Activated naive CD4-positive, alpha-beta T cell treated with anti-CD3 and anti-CD28 coated beads, Interleukin-2, amount 50 U/mL, for 16 hours (primary cell): ENCODE results near the gene NUAK2.

Experiments used
- DNase-seq: peaks from one replicate; pipeline ENCODE4 v3.0.0-alpha.2; 2020

The NUAK2 gene

DNA sequence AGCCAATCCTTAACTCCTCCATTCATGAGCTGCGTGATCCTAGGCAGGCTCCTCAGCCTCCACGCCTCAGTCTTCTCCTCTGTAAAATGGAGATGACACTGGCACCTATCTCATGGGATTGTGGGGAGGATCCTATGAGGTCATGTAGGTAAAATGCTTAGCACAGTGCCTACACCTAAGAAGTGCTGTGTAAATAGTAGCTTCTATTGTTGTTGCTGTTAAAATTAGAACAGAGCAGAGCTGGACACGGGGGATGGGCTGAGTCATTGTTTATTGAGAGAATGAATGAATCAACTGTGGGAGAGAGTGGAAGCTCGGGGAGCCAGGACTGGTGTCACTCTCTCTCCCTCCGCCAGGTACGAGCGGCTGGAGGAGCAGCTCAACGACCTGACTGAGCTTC, 50.8 kb downstream of the NUAK2 start:
- DNase-seq: no peak

DNA sequence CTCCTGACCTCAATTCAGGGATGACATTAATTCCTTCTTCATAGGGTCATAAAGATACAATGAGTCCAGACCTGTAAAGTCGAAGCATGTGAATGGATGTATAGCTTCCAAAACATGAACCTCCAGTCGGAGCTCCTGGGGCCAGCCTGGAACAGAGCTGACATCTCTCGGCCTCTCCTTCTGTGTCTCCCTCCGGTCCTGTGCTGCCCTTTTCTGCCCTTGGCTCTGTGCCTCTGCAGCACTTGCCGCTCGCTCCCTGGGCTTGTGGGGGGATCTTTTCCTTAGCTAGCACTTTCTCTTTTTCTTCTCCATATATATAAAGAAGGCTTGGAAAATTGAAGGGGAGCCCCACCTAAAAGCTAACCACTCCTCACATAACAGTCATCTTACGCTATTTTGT, 51.3 kb downstream of the NUAK2 start:
- DNase-seq: no peak

DNA sequence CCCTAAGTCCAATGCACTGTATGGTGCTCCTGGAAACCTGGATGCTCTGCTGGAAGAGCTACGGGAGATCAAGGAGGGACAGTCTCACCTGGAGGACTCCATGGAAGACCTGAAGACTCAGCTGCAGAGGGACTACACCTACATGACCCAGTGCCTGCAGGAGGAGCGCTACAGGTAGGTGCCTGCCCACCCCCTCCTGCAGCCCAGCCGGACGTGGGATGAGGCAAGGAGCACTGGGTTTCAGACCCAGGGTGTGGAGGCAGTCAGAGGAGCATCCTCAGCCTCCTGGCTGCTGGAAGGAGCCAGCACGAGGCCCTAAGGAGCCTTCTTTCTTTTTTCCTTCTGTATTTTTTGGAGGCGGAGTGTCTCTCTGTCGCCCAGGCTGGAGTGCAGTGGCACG, 51.8 kb downstream of the NUAK2 start:
- no peak for DNase-seq

- no peak for DNase-seq
Measured at GRCh38 chr1:205268846-205269680, 52.5 kb downstream of the NUAK2 start.

DNA sequence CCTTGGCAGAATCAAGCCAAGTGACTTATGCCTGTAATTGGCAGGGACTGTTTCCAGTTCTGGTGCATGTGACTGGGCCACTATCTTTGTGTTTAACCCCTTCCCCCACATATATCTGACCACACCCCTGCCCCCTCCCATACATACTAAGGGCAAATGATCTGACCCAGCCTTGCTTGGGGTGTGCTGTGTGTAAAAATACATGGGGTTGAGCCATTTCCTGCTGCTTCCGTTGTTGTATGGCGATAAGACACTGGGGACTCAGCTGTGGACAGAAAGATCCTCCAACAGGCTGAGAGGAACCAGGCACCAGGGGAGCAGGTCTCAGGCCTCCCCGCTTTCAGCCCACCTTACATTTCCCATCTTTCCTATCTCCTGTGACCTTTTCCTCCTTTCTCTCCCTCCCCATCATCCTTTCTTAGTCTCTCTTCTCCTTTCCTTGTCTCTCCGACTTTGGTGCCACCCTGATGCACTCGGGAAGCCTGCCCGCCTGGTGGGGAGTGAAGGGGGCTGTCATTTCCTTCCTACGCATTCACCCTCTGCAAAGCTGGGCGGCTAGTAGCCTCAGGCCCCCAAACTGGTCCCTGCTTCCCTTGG, 54.1 kb downstream of the NUAK2 start:
- DNase-seq: no peak

DNA sequence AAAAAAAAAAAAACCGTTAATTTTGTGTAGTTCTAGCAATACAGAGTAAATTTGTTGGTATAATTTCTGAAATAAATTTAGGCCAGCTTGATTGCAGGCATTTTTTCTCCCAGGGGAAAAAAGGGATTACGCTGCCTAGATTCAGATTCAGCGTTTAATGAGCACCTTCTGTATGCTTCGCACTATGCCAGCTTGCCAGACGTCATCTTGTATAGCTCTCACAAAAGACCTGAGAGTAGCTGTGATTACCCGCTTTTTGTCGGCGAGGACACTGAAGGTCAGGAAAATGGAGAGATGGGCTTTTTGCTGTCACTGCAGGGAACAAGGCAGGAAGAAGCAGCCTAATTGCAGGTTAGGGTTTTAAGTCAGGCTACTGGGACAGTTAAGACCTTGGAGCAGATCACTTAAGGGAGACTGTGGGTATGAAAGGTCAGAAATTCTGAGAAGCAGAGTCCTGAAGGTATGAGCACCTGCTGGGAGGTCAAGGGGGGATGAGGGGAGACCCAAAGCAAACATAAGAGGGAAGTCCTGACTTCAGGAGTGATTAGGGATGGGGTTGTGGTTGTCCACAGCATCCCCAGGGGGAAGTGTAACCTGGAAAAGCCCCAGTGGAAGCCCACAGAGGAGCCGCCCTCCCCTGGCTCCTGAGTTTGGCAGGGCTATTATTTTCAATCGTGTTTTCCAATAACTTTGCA, 54.8 kb downstream of the NUAK2 start:
- DNase-seq: no peak

GRCh38 chr1:205263580-205264190, 57.9 kb downstream of the NUAK2 start:
- no peak for DNase-seq

DNA sequence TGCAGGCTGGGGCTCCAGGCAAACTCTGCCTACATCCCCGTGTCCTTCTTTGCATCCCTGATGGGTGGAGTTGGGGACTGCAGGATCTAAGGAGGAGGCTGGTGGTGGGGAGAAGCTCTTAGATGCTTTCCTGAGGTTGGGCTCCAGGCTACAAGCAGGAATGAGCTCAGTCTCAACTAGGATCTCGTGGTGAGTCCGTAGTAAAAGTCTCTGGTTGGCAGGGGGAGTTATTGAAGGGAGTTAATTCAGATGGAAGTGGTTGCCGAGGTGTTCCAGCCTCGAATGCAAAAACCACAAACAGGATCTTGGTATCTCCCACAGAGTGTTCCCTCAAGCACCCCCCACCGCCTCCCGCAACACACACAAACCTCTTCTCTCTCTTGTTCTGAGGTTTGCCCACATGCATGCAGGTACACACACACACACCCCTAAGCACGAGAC, 58.8 kb downstream of the NUAK2 start:
- DNase-seq: no peak

- no peak for DNase-seq
Measured at GRCh38 chr1:205261946-205262691, 59.4 kb downstream of the NUAK2 start.

GRCh38 chr1:205260948-205261732, 60.4 kb downstream of the NUAK2 start:
- DNase-seq: no peak

DNA sequence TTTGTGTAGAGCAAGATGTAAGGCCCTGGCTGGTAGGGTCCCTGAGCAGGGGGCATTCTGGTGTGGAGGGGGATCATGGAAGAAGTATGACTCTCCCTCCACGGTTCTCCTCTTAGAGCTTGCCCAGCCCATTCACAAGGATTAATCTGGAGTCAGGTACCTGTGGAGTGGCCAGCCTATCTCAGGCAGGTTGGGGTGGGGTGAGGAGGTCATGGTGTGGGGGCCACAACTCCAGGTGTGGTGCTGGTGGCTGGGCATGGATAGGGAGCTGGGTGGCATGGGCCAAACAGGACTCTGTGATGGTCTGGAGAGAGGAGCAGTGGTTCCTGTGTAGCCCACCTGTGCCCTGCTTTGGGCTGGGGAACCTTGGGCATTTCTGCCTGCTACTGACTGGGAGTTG, 61.5 kb downstream of the NUAK2 start:
- no peak for DNase-seq

- no peak for DNase-seq
Measured at GRCh38 chr1:205259324-205259832, 62.2 kb downstream of the NUAK2 start.

DNA sequence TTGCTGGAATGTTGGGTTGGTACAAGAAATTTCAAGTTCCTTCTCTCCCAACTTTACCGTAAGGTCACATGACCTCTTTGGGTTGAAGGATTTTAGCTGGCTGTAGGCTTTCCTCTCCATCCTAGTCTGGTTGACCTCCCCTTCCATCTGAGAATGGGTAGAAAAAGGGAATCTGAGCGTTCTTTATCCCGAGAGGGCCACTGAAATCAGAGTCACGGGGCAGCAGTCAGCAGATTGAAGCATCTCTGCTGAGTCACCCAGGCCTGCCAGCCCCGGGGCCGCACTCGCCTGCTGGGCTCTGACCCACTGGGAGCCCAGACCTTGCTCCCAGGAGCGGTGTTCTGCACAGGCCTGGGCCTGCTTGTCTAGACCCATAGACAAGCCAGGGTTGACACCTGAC, 62.8 kb downstream of the NUAK2 start:
- no peak for DNase-seq

GRCh38 chr1:205258261-205258691, 63.3 kb downstream of the NUAK2 start:
- DNase-seq: no peak

- no peak for DNase-seq
Measured at GRCh38 chr1:205257735-205258134, 63.8 kb downstream of the NUAK2 start.

DNA sequence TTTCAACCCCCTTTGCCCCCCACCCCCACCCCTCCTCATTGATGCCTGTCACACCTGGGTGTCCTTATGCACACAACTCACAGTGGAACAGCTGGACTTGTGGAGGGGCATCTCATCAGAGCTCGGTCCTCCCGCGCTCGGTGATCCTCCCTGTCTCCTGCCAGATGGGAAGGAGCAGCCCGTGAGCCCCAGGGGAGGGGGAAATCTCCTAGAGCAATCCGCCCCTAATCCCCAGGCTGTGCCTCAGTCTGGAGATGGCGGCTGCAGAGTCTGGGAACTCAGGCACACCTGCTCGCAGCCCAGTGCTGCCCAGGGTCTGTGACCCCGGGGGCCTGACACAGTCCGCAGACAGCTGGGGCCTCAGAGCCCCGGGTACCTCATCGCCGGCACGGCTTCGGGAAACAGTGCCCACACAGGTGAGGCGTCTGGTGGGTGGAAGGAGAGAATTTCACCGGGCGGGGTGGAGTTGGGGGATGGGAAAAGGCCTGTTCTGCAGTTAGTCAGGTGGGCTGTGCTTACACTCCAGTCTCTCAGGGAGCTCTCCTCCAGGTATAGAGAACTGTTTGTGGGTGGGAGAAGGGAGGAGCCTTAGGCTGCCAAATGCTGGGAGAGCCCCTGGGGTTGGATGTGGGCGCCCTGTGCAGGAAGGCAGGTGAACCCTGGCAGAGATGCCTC, 64.5 kb downstream of the NUAK2 start:
- DNase-seq: no peak

DNA sequence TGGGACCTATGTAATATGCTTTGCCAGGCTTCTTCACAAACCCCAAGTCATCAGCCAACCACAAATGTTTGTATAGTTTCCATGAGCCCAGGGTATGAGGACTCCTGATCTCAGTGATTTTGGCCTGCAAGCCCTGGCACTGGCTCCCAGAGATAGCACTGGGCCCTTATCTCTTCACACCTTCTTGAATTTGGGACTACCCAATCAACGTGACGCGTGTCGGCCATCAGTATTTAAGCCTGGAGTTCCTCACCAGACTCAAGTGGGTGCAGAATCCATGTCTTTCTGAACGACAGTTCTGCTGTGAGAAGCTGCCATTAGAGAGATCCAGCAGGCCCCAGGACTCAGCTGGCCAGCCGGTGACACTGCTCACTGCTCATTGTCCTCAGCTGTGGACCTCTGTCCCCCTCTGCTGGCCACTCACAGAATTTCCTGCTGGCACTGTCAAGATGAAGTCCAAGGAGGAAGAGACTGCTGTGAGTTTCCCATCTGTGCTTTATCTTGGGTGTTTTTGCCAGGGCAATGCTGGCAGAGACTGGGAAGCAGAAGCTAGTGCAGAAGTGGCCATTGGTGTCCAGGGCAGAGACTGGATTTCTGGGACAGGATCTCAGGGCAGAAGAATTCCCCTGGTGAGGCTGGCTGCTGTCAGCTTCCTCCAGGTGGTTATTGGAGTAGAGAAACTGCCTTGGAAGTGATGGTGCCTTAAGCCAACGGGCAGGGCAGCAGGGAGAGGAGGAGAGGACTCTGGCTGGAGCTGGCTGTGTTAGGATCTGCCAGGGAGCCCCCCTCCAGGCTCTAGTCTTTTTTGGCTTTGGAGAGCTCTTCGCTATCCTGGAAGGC, 65.4 kb downstream of the NUAK2 start:
- DNase-seq: peak; percentile 85
